ENCODE measurements around the gene CCDC88C.
"Not testable (repeated sequence)": the region's sequence is repeated elsewhere in the genome, so short reads cannot be mapped to it uniquely, and the experiment has no call there.

CCDC88C gene

GRCh38 chr14:91418387-91419043, 895 bp upstream of the CCDC88C start:
- DNase-seq (ENCODE audit: low read depth in 1 of 2, low spot score in 1 of 2): peak; percentile 71 to 80

DNA sequence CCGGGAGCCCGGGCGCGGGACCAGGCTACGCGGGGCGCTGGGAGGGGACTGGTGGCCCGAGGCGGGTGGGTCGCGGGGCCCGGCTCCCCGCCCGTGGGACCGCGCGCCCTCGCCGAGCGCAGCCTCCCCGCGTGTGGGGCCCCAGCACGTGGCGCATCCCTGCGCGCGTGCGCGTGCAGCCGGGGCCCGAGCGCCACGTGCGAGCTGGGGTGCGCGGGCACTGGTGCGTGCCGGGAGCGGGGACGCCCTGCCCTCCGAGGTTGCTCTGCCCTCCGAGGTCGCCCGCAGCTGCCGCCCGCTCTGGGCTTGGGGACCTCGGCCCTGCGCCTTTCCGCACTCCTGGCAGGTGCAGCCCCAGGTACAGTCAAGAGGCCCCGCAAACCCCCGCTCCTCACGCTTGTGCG, 365 bp upstream of the CCDC88C start:
- peak in 1 of 2 donors; percentile 46 for DNase-seq (ENCODE audit: low read depth in 1 of 2, low spot score in 1 of 2)

- DNase-seq (ENCODE audit: low read depth in 1 of 2, low spot score in 1 of 2): no peak
Observed at GRCh38 chr14:91416744-91417119, 888 bp downstream of the CCDC88C start.

- peak in 1 of 2 donors; percentile 69 for DNase-seq (ENCODE audit: low read depth in 1 of 2, low spot score in 1 of 2)
Observed at GRCh38 chr14:91415794-91416743, 1.6 kb downstream of the CCDC88C start.

DNA sequence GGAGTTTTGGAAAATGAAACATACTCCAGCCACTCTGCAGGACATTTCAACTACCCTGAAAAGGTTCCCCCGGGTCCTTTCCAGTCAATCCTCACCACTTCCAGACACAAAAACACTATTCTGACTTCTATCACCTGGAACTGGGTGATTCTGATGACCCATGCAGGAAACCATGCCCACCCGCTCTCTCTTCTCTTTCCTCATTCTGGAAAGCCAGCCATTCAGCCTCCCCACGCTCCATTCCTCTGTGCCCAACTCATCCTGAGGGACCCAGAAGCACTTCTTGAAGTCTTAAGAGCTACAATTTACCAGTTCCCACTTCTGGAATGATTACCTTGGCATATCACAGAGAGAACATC, 3.2 kb downstream of the CCDC88C start:
- DNase-seq (ENCODE audit: low read depth in 1 of 2, low spot score in 1 of 2): no peak

DNA sequence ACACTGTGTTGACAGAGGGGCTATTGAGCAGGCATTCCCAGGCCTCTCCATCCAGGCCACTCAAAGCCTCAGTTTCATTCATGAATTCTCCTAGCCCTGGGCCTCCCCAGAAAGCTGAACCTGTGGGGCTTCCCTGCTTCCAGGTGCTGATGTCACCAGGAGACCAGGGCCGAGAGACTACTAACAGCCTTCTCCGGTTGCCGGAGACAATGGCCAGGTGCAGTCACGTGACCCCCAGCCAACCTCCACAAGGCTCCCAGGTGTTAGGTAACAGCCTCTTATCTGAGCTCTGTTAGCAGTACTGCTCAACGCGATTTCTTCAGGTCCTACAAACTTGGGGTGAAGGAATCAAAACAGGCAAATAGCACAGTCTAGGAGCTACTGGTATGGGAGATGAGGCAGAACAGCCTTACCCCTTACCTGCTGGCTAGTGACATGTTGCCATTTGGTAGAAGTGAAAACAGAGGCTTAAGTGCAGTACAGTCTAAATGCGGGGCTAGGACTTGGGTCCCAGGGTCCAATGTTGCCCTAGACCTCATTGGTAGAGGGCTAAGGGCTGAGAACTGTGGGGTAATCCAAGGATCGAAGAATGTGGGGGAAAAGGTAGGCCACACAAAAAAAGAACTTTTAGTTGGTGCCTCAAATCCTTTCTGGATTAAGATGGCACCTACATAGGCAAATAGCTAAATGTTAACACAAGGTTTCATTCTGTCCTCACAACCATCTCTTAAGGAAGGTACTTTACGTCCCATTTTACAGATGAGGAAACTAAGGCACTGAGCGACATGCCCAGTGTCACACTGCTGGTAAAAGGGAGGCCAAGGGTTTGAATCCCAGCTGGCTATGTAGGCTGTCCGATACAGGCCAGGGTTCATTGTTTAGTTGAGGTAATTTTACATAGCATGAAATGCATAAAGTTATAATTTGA, 3.8 kb downstream of the CCDC88C start:
- DNase-seq (ENCODE audit: low read depth in 1 of 2, low spot score in 1 of 2): no peak

GRCh38 chr14:91412939-91413338, 4.7 kb downstream of the CCDC88C start:
- DNase-seq (ENCODE audit: low read depth in 1 of 2, low spot score in 1 of 2): no peak

- DNase-seq (ENCODE audit: low read depth in 1 of 2, low spot score in 1 of 2): no peak
Observed at GRCh38 chr14:91410771-91411536, 6.7 kb downstream of the CCDC88C start.

- DNase-seq (ENCODE audit: low read depth in 1 of 2, low spot score in 1 of 2): peak in 1 of 2 donors; percentile 70
Observed at GRCh38 chr14:91409928-91410718, 7.5 kb downstream of the CCDC88C start.

- DNase-seq (ENCODE audit: low read depth in 1 of 2, low spot score in 1 of 2): not testable (repeated sequence)
Observed at GRCh38 chr14:91409240-91409639, 8.4 kb downstream of the CCDC88C start.

DNA sequence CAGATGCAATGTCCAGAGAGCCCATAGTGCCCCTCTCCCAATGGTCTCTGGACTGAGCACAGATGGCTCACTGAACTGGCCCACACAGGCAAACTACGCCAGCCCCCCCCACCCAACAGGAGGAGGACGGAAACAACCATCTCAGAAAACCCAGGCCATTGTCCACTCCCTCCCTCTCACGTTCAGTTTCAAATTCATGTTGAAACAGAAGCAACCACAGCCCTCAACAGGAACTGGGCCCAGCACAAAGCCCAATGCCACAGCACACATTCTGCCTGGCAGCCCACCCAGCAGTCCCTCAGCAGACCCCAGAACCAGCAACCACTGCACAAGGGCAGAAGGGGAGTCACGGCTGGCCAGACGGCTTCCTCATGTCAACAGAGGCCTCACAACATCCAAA, 10.6 kb downstream of the CCDC88C start:
- DNase-seq (ENCODE audit: low read depth in 1 of 2, low spot score in 1 of 2): no peak

GRCh38 chr14:91406451-91406850, 11.2 kb downstream of the CCDC88C start:
- no peak for DNase-seq (ENCODE audit: low read depth in 1 of 2, low spot score in 1 of 2)

GRCh38 chr14:91405724-91406435, 11.7 kb downstream of the CCDC88C start:
- DNase-seq (ENCODE audit: low read depth in 1 of 2, low spot score in 1 of 2): no peak

- DNase-seq (ENCODE audit: low read depth in 1 of 2, low spot score in 1 of 2): no peak
Observed at GRCh38 chr14:91405241-91405721, 12.3 kb downstream of the CCDC88C start.

GRCh38 chr14:91402771-91403600, 14.6 kb downstream of the CCDC88C start:
- no peak for DNase-seq (ENCODE audit: low read depth in 1 of 2, low spot score in 1 of 2)

DNA sequence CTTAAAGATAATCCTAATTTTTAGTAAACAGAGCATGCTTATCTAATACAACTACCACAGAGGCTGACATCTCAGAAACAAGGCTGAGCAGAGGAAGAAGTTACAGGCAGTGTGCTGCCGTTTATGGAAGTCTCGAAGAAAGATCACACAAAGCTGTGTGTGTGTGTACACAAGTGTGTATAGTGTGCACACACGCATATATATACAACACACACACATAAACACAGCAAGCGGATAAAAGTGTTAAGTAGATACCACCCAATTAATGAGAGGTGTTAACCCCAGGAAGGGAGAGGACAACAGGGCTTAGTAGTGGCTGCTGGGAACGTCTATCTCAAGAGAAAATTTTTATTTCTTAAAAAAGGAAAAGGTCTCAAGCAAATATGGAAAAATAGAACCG, 15.3 kb downstream of the CCDC88C start:
- no peak for DNase-seq (ENCODE audit: low read depth in 1 of 2, low spot score in 1 of 2)

DNA sequence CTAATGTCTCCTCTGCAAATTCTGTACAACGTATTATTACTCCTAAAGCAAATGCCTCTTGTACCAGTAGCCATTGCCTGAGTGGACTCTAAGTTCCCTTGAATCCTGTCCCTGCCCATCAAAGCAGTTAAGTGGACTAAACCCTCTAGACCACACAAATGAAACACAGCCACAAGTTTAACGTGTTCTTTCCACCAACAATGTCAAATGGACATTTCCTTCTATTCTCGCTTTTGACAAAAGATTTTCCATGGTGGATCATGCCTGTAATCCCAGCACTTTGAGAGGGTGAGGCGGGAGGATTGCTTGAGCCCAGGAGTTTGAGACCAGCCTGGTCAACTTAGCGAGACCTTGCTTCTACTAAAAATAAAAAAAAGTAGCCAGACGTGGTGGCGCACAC, 15.9 kb downstream of the CCDC88C start:
- DNase-seq (ENCODE audit: low read depth in 1 of 2, low spot score in 1 of 2): no peak

DNA sequence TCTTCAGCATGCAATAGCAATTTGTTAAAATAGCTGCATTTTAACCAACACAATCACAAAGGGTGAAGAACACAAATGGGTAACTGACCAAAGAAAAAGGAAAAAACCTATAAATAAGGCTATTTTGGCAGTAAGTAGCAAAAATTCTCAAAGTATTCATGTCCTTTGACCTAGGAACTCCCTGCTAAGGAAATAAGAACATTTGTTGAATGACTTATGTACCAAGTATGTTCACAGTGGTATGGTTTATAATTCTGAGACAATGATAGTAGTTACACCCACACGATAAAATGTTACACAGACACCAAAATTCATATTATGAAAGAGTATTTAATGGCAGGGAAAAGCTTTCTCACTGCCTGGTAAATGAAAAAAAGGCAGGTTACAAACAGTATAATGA, 16.9 kb downstream of the CCDC88C start:
- DNase-seq (ENCODE audit: low read depth in 1 of 2, low spot score in 1 of 2): no peak
